ENCODE results near the gene RILP.
"Not testable (repeated sequence)": the region's sequence is repeated elsewhere in the genome, so short reads cannot be mapped to it uniquely, and the experiment has no call there.

RILP gene

DNA sequence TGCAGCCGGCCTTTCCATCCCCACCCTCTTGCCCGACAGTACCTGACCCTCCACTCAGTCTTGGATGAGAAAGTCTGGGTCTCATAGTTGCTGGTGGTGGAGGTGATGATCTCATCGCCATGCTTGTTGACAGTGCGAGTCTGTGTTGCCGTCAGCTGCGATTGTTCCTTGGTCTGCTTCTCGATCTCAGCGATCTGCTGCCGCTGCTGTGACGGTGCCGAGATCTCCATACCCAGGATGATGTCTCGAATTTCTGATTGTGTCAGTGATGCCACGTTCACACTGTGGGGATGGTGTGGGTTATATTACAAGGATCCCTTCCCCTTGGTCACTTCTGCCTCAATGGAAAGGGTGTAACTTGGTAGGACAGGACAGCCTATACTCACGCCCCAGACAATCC is 4.1 kb upstream of the RILP start:
- TF ChIP-seq GLIS3 (CRISPR knock-in tag; IDR thresholded peaks at IDR 0.05) (no peak), TCF4 (CRISPR knock-in tag; IDR thresholded peaks at IDR 0.05; ENCODE audit: borderline replicate concordance) (no peak), ZNF8 (CRISPR knock-in tag; IDR thresholded peaks at IDR 0.05) (no peak), RARB (CRISPR knock-in tag; IDR thresholded peaks at IDR 0.05) (no peak), CREB5 (CRISPR knock-in tag; IDR thresholded peaks at IDR 0.05; ENCODE audit: low read depth) (no peak), PATZ1 (CRISPR knock-in tag; IDR thresholded peaks at IDR 0.05; ENCODE audit: borderline replicate concordance) (no peak), ESRRG (CRISPR knock-in tag; IDR thresholded peaks at IDR 0.05) (no peak), ZNF70 (CRISPR knock-in tag; IDR thresholded peaks at IDR 0.05) (no peak), ISL1 (CRISPR knock-in tag; IDR thresholded peaks at IDR 0.05) (no peak), SNAI2 (CRISPR knock-in tag; IDR thresholded peaks at IDR 0.05) (no peak), CSDC2 (CRISPR knock-in tag; IDR thresholded peaks at IDR 0.05) (no peak), POU6F1 (CRISPR knock-in tag; IDR thresholded peaks at IDR 0.05; ENCODE audit: borderline replicate concordance, low read depth) (no peak), ZFP30 (CRISPR knock-in tag; IDR thresholded peaks at IDR 0.05) (no peak), BACH2 (CRISPR knock-in tag; IDR thresholded peaks at IDR 0.05; ENCODE audit: borderline replicate concordance) (no peak), OSR1 (CRISPR knock-in tag; IDR thresholded peaks at IDR 0.05) (no peak), CSRNP3 (CRISPR knock-in tag; IDR thresholded peaks at IDR 0.05) (no peak), ZFP3 (CRISPR knock-in tag; IDR thresholded peaks at IDR 0.05) (no peak), ZNF565 (CRISPR knock-in tag; conservative IDR thresholded peaks at IDR 0.05; ENCODE audit: low read depth) (no peak), ARNTL (CRISPR knock-in tag; IDR thresholded peaks at IDR 0.05; ENCODE audit: borderline replicate concordance, low read depth) (no peak)
- TF ChIP-seq, protein P1, sequence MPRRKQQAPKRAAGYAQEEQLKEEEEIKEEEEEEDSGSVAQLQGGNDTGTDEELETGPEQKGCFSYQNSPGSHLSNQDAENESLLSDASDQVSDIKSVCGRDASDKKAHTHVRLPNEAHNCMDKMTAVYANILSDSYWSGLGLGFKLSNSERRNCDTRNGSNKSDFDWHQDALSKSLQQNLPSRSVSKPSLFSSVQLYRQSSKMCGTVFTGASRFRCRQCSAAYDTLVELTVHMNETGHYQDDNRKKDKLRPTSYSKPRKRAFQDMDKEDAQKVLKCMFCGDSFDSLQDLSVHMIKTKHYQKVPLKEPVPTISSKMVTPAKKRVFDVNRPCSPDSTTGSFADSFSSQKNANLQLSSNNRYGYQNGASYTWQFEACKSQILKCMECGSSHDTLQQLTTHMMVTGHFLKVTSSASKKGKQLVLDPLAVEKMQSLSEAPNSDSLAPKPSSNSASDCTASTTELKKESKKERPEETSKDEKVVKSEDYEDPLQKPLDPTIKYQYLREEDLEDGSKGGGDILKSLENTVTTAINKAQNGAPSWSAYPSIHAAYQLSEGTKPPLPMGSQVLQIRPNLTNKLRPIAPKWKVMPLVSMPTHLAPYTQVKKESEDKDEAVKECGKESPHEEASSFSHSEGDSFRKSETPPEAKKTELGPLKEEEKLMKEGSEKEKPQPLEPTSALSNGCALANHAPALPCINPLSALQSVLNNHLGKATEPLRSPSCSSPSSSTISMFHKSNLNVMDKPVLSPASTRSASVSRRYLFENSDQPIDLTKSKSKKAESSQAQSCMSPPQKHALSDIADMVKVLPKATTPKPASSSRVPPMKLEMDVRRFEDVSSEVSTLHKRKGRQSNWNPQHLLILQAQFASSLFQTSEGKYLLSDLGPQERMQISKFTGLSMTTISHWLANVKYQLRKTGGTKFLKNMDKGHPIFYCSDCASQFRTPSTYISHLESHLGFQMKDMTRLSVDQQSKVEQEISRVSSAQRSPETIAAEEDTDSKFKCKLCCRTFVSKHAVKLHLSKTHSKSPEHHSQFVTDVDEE (CRISPR knock-in tag; IDR thresholded peaks at IDR 0.05) = no peak
- ATAC-seq = no peak

DNA sequence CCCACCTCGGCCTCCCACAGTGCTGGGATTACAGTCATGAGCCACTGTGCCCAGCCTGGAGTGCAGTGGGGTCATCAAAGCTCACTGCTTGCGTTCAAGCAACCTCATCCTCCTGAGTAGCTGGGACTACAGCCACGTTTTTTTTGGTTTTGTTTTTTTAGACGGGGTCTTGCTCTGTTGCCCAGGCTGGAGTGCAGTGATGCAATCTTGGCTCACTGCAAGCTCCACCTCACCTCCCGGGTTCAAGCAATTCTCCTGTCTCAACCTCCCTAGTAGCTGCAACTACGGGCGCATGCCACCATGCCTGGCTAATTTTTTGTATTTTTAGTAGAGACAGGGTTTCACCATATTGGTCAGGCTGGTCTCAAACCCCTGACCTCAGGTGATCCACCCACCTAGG is 3.1 kb upstream of the RILP start:
- not testable (repeated sequence) for ATAC-seq

DNA sequence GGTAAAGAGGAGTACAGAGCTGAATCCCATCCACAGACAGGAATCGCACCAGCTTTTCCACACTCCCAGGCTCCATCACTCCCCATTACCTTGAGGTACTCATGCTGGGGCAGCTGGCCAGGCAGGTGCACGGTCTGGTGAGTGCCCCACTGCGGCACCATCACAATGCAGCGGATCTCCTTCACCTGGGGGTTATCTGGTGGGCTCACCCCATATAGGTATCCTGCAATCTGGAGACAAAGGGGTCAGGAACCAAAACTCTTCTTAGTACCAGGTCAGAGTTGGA is 1.8 kb upstream of the RILP start:
- ATAC-seq = no peak
- TF ChIP-seq, protein P1 (CRISPR knock-in tag; IDR thresholded peaks at IDR 0.05) = no peak
- TF ChIP-seq ZFP3 (CRISPR knock-in tag; IDR thresholded peaks at IDR 0.05) = no peak
- TF ChIP-seq BACH2 (CRISPR knock-in tag; IDR thresholded peaks at IDR 0.05; ENCODE audit: borderline replicate concordance) = no peak
- TF ChIP-seq ESRRG (CRISPR knock-in tag; IDR thresholded peaks at IDR 0.05) = no peak
- no peak for TF ChIP-seq PATZ1 (CRISPR knock-in tag; IDR thresholded peaks at IDR 0.05; ENCODE audit: borderline replicate concordance)
- TF ChIP-seq ZC3H10 (CRISPR knock-in tag; IDR thresholded peaks at IDR 0.05) = no peak
- TF ChIP-seq SNAI2 (CRISPR knock-in tag; IDR thresholded peaks at IDR 0.05) = no peak
- TF ChIP-seq RARB (CRISPR knock-in tag; IDR thresholded peaks at IDR 0.05) = no peak
- TF ChIP-seq CSDC2 (CRISPR knock-in tag; IDR thresholded peaks at IDR 0.05) = no peak
- TF ChIP-seq GLIS3 (CRISPR knock-in tag; IDR thresholded peaks at IDR 0.05) = no peak
- TF ChIP-seq ZNF70 (CRISPR knock-in tag; IDR thresholded peaks at IDR 0.05) = no peak
- no peak for TF ChIP-seq ARNTL (CRISPR knock-in tag; IDR thresholded peaks at IDR 0.05; ENCODE audit: borderline replicate concordance, low read depth)
- TF ChIP-seq PPARA (CRISPR knock-in tag; IDR thresholded peaks at IDR 0.05; ENCODE audit: borderline replicate concordance) = no peak
- TF ChIP-seq TOX (CRISPR knock-in tag; IDR thresholded peaks at IDR 0.05; ENCODE audit: borderline replicate concordance) = no peak
- TF ChIP-seq TCF4 (CRISPR knock-in tag; IDR thresholded peaks at IDR 0.05; ENCODE audit: borderline replicate concordance) = no peak

All from SK-N-SH treated with all-trans-retinoic acid at 6 μM for 48 hours (cell line).